ENCODE results near the gene RNF121. TPM values are rescaled to one million over a fixed set of nuclear protein-coding genes. Genes with fewer than 3 reads are reported as not detected.

RNF121 gene
- total RNA-seq, result 37.3 and 51.7 TPM in 2 replicates

GRCh38 chr11:71928737-71929443 lies at the start of gene RNF121:
Gene RNF121 (plus strand): TSS chr11:71929046. CDS start chr11:71929062, 16 bp downstream.

GRCh38 chr11:71927820-71928736 lies 768 bp upstream of the RNF121 start, which contains the start of gene XNDC1N:
Gene XNDC1N (minus strand): TSS chr11:71928594. CDS start chr11:71923353, 5,241 bp downstream.

GRCh38 chr11:71998649-71999310 lies 69.9 kb downstream of the RNF121 start, which contains the start of gene IL18BP:
Gene IL18BP (plus strand): TSS chr11:71998909. CDS start chr11:71999985, 1,076 bp downstream.

Other genes with a start within 250 kb of the RNF121 start
- not detected in 2 replicates for gene DEFB108B, start 95.8 kb upstream of the RNF121 start, total RNA-seq
- not detected in 2 replicates for gene DEFB131B, start 50.6 kb upstream of the RNF121 start, total RNA-seq
- gene XNDC1N, start 452 bp upstream of the RNF121 start, total RNA-seq, result 9.2 and 28.3 TPM in 2 replicates
- gene IL18BP, start 69.9 kb downstream of the RNF121 start, total RNA-seq, result 6.3 and 7.9 TPM in 2 replicates
- 212 and 227 TPM in 2 replicates for gene NUMA1, start 151.5 kb downstream of the RNF121 start, total RNA-seq
- gene LRRC51, start 151.8 kb downstream of the RNF121 start, total RNA-seq, result 11.2 and 12.2 TPM in 2 replicates
- gene LAMTOR1, start 174.3 kb downstream of the RNF121 start, total RNA-seq, result 80.9 and 136 TPM in 2 replicates
- not detected in 2 replicates for gene TOMT, start 176.9 kb downstream of the RNF121 start, total RNA-seq
- 30.6 and 39.8 TPM in 2 replicates for gene ANAPC15, start 183.6 kb downstream of the RNF121 start, total RNA-seq
- gene FOLR3, start 206.7 kb downstream of the RNF121 start, total RNA-seq, result 2.3 and 2.4 TPM in 2 replicates

Measured in placental epithelial cell (primary cell).